ENCODE results near the gene MOB3B.

MOB3B gene

GRCh38 chr9:27358007-27358406 lies 171.6 kb downstream of the MOB3B start:
- intact Hi-C loops (cut with DNase I; ENCODE audit: low total_unique reads): no loop called here
- no peak for TF ChIP-seq CTCF (IDR thresholded peaks at IDR 0.05)
- H3K4me1 ChIP-seq: peaks cover 0 to 45% (median 14%) of the 10 kb centered on the region in 4 donors
- no peaks in the 10 kb centered on the region for H3K27me3 ChIP-seq
- H3K36me3 ChIP-seq: peaks cover 0 to 16% (median 7%) of the 10 kb centered on the region in 3 donors
- H3K9me3 ChIP-seq: no peaks in the 10 kb centered on the region
- no peak overlapping the region for H3K4me3 ChIP-seq
- DNase-seq: no peak
- no peak overlapping the region for H3K27ac ChIP-seq

- Histone ChIP-seq H3K9me3 (no peaks in the 10 kb centered on the region), H3K4me3 (no peak overlapping the region), H3K27me3 (no peaks in the 10 kb centered on the region), H3K4me1 (peaks cover 0 to 49% (median 17%) of the 10 kb centered on the region in 4 donors), H3K36me3 (peaks cover 0 to 16% (median 7%) of the 10 kb centered on the region in 3 donors), H3K27ac (no peak overlapping the region)
- DNase-seq: no peak
- intact Hi-C loops (cut with DNase I; ENCODE audit: low total_unique reads): no loop called here
- TF ChIP-seq CTCF (IDR thresholded peaks at IDR 0.05): no peak
Measured at GRCh38 chr9:27356446-27356845, 173.2 kb downstream of the MOB3B start.

GRCh38 chr9:27355166-27355565 lies 174.4 kb downstream of the MOB3B start:
- peaks cover 0 to 16% (median 7%) of the 10 kb centered on the region in 3 donors for H3K36me3 ChIP-seq
- intact Hi-C loops (cut with DNase I; ENCODE audit: low total_unique reads): no loop called here
- no peak for TF ChIP-seq CTCF (IDR thresholded peaks at IDR 0.05)
- H3K9me3 ChIP-seq: no peaks in the 10 kb centered on the region
- DNase-seq: no peak
- no peak overlapping the region for H3K4me3 ChIP-seq
- H3K27me3 ChIP-seq: no peaks in the 10 kb centered on the region
- H3K27ac ChIP-seq: peak overlapping the region; percentile 48 to 52
- H3K4me1 ChIP-seq: peaks cover 0 to 61% (median 22%) of the 10 kb centered on the region in 4 donors

GRCh38 chr9:27353474-27354229 lies 176.0 kb downstream of the MOB3B start:
- H3K4me1 ChIP-seq: peaks cover 0 to 77% (median 23%) of the 10 kb centered on the region in 4 donors
- peaks cover 0 to 11% (median 1%) of the 10 kb centered on the region in 3 donors for H3K36me3 ChIP-seq
- no peaks in the 10 kb centered on the region for H3K9me3 ChIP-seq
- peak; percentile 48 to 87 for DNase-seq
- intact Hi-C loops (cut with DNase I; ENCODE audit: low total_unique reads): no loop called here
- no peak overlapping the region for H3K4me3 ChIP-seq
- TF ChIP-seq CTCF (IDR thresholded peaks at IDR 0.05): peak; percentile 36 to 50
- no peaks in the 10 kb centered on the region for H3K27me3 ChIP-seq
- peak overlapping the region; percentile 56 to 62 for H3K27ac ChIP-seq

- H3K4me1 ChIP-seq: peaks cover 0 to 82% (median 23%) of the 10 kb centered on the region in 4 donors
- H3K27ac ChIP-seq: peak overlapping the region; percentile 56 to 62
- no peaks in the 10 kb centered on the region for H3K27me3 ChIP-seq
- no peak for TF ChIP-seq CTCF (IDR thresholded peaks at IDR 0.05)
- H3K36me3 ChIP-seq: peaks cover 0 to 6% (median 0%) of the 10 kb centered on the region in 3 donors
- intact Hi-C loops (cut with DNase I; ENCODE audit: low total_unique reads): no loop called here
- DNase-seq: no peak
- H3K9me3 ChIP-seq: no peaks in the 10 kb centered on the region
- no peak overlapping the region for H3K4me3 ChIP-seq
Measured at GRCh38 chr9:27353166-27353473, 176.5 kb downstream of the MOB3B start.
